GM19452 (cell line): ENCODE data around the gene B4GALT4.
A peak's percentile ranks its signal among the peaks of the same experiment; 100 is the strongest.
"Not testable (repeated sequence)": the region's sequence is repeated elsewhere in the genome, so short reads cannot be mapped to it uniquely, and the experiment has no call there.

ENCODE experiments used
- ATAC-seq: cut with Tn5 transposase; IDR thresholded peaks from one replicate; pipeline ENCODE4 v1.9.1; 2021; ENCODE audit not compliant: unreplicated experiment

The B4GALT4 gene

GRCh38 chr3:119240591-119241434 lies at the start of gene B4GALT4:
B4GALT4 (minus strand) TSS chr3:119240878; CDS start chr3:119230099, 10,779 bp downstream.
- peak; percentile 86 for ATAC-seq

- ATAC-seq: no peak
Observed at GRCh38 chr3:119289404-119289770, 48.7 kb upstream of the B4GALT4 start.

GRCh38 chr3:119288669-119289403 lies 48.2 kb upstream of the B4GALT4 start:
- ATAC-seq: no peak

- ATAC-seq: no peak
Observed at GRCh38 chr3:119279584-119280243, 39.0 kb upstream of the B4GALT4 start.

GRCh38 chr3:119279101-119279554 lies 38.5 kb upstream of the B4GALT4 start:
- no peak for ATAC-seq

GRCh38 chr3:119276680-119277079 lies 36.0 kb upstream of the B4GALT4 start:
- ATAC-seq: no peak

- not testable (repeated sequence) for ATAC-seq
Observed at GRCh38 chr3:119270212-119270611, 29.5 kb upstream of the B4GALT4 start.

- ATAC-seq: no peak
Observed at GRCh38 chr3:119261055-119261454, 20.4 kb upstream of the B4GALT4 start.

GRCh38 chr3:119259821-119260220 lies 19.1 kb upstream of the B4GALT4 start:
- no peak for ATAC-seq

- peak; percentile 93 for ATAC-seq
Observed at GRCh38 chr3:119258915-119259314, 18.2 kb upstream of the B4GALT4 start.

- peak; percentile 50 for ATAC-seq
Observed at GRCh38 chr3:119257654-119258410, 17.2 kb upstream of the B4GALT4 start.

- ATAC-seq: no peak
Observed at GRCh38 chr3:119257111-119257510, 16.4 kb upstream of the B4GALT4 start.

GRCh38 chr3:119255214-119255613 lies 14.5 kb upstream of the B4GALT4 start:
- ATAC-seq: no peak

GRCh38 chr3:119245778-119246177 lies 5.1 kb upstream of the B4GALT4 start:
- ATAC-seq: no peak

GRCh38 chr3:119243712-119244111 lies 3.0 kb upstream of the B4GALT4 start:
- ATAC-seq: no peak

GRCh38 chr3:119243058-119243529 lies 2.4 kb upstream of the B4GALT4 start:
- not testable (repeated sequence) for ATAC-seq

- not testable (repeated sequence) for ATAC-seq
Observed at GRCh38 chr3:119242387-119243057, 1.8 kb upstream of the B4GALT4 start.

- peak; percentile 8 for ATAC-seq
Observed at GRCh38 chr3:119240101-119240590, 532 bp downstream of the B4GALT4 start.

GRCh38 chr3:119239206-119239820 lies 1.4 kb downstream of the B4GALT4 start:
- ATAC-seq: no peak
